Thymus (tissue), 14 donors: ENCODE data around the gene HOXC12. TPM values are rescaled to one million over a fixed set of nuclear protein-coding genes. Genes with fewer than 3 reads are reported as not detected.

Experiments
- DNase-seq, 9 donors: peaks; one replicate each; pipeline ENCODE4 v3.0.0-alpha.2; 2013; ENCODE audit warnings: low spot score in 9 of 9, low read depth in 6 of 9, missing footprints in 1 of 9
- H3K27ac ChIP-seq, 2 donors: one replicate each; pipeline ENCODE4 v1.5.1; 2013; ENCODE audit warnings: control low read depth in 1 of 2, low read depth in 1 of 2, low read length in 1 of 2, mild to moderate bottlenecking in 1 of 2, moderate library complexity in 1 of 2
- H3K27me3 ChIP-seq, 2 donors: one replicate each; pipeline ENCODE4 v1.5.1; 2013; ENCODE audit warnings: low read length in 1 of 2; ENCODE audit not compliant: control insufficient read depth in 2 of 2, insufficient read depth in 1 of 2
- H3K36me3 ChIP-seq, 2 donors: one replicate each; pipeline ENCODE4 v1.5.1; 2013; ENCODE audit warnings: low read length in 1 of 2, mild to moderate bottlenecking in 1 of 2, moderate library complexity in 1 of 2; ENCODE audit not compliant: control insufficient read depth in 2 of 2, insufficient read depth in 2 of 2
- H3K4me1 ChIP-seq, 2 donors: one replicate each; pipeline ENCODE4 v1.5.1; 2013; ENCODE audit warnings: low read length in 2 of 2; ENCODE audit not compliant: control insufficient read depth in 2 of 2, insufficient read depth in 2 of 2
- H3K4me3 ChIP-seq, 2 donors: one replicate each; pipeline ENCODE4 v1.5.1; 2013; ENCODE audit warnings: low read length in 2 of 2, control low read depth in 1 of 2, mild to moderate bottlenecking in 1 of 2
- H3K9me3 ChIP-seq, 2 donors: one replicate each; pipeline ENCODE4 v1.5.1; 2013; ENCODE audit warnings: low read length in 1 of 2, mild to moderate bottlenecking in 1 of 2; ENCODE audit not compliant: control insufficient read depth in 2 of 2, insufficient read depth in 1 of 2
- WGBS: extraction: QIAGEN DNeasy Blood & Tissue Kit; methylation state at CpG from one replicate; pipeline ENCODE4 v1.1.7; 2013; 5-methylcytosine and 5-hydroxymethylcytosine counted together
- long read RNA-seq, 10 donors: transcript quantifications; one replicate each; lab custom pipeline, GENCODE V29; 2026
- polyA plus RNA-seq: library from polyadenylated mRNA; stranded (reverse); fragments of 200-250 nt; gene quantifications from one replicate; pipeline ENCODE4 v1.2.3, GENCODE V29; 2013
- total RNA-seq: library from RNA; stranded (reverse); fragments of 120-200 nt; gene quantifications from one replicate; pipeline ENCODE4 v1.2.4, GENCODE V29; 2013
- donor health status: healthy.

HOXC12 gene
- 0.05 TPM for total RNA-seq
- 0.07 TPM for polyA plus RNA-seq
- long read RNA-seq, donor 1 = 0 reads
- long read RNA-seq, donor 2 = 0 reads
- long read RNA-seq, donor 3 = 0 reads
- long read RNA-seq, donor 4 = 0 reads
- long read RNA-seq, donor 5 = 0 reads
- long read RNA-seq, donor 6 = 0 reads
- long read RNA-seq, donor 7 = 0 reads
- long read RNA-seq, donor 8 = 0 reads
- long read RNA-seq, donor 9 = 0 reads
- long read RNA-seq, donor 10 = 0 reads

DNA sequence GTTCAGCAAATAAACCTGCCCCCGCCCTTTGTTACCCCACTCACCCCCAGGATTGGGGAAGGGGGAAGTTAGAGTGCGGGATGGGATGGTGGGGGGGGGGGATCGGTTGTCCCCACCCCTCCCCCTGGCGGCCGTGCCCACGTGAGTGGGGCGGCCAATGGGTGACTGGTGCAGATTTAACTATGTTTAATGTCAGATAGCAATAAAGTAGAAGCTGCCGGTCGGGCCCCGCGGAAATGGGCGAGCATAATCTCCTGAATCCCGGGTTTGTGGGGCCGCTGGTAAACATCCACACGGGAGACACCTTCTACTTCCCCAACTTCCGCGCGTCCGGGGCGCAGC is at the start of gene HOXC12:
Gene HOXC12 (plus strand): TSS at position 210 of the 342 bp plus-strand sequence. CDS start 27 bp downstream, at position 237.
- DNase-seq = no peak
- no peak within 1 kb of the TSS for H3K4me3 ChIP-seq

GRCh38 chr12:53907103-53907502 is 47.6 kb upstream of the HOXC12 start:
- WGBS = 84% methylated on average over 3 of the region's 3 CpGs
- Histone ChIP-seq H3K27me3 (peaks cover 6 to 8% of the 10 kb centered on the region in 2 donors), H3K9me3 (no peaks in the 10 kb centered on the region), H3K4me1 (no peaks in the 10 kb centered on the region), H3K4me3 (no peak overlapping the region), H3K27ac (no peak overlapping the region), H3K36me3 (no peaks in the 10 kb centered on the region)
- no peak for DNase-seq

More for the DNA sequence above, at the start of gene HOXC12:
- Histone ChIP-seq H3K27ac (no peak within 1 kb of the TSS), H3K4me1 (no peaks in the 10 kb centered on the region), H3K36me3 (no peaks in the 10 kb centered on the region), H3K27me3 (peaks cover 94 to 99% of the 10 kb centered on the region in 2 donors), H3K9me3 (peaks cover 0 to 9% of the 10 kb centered on the region in 2 donors)
- 5% methylated on average over 20 of the region's 20 CpGs for WGBS

- no peak for DNase-seq
- H3K27ac ChIP-seq = no peak overlapping the region
- no peaks in the 10 kb centered on the region for H3K4me1 ChIP-seq
- 89% methylated on average over 5 of the region's 5 CpGs for WGBS
- no peak overlapping the region for H3K4me3 ChIP-seq
- no peaks in the 10 kb centered on the region for H3K9me3 ChIP-seq
- H3K36me3 ChIP-seq = no peaks in the 10 kb centered on the region
- peaks cover 0 to 34% of the 10 kb centered on the region in 2 donors for H3K27me3 ChIP-seq
Observed at GRCh38 chr12:53916788-53917655, 37.7 kb upstream of the HOXC12 start.

- Histone ChIP-seq H3K4me1 (no peaks in the 10 kb centered on the region), H3K27ac (no peak overlapping the region), H3K4me3 (no peak overlapping the region), H3K36me3 (no peaks in the 10 kb centered on the region), H3K9me3 (peaks cover 0 to 6% of the 10 kb centered on the region in 2 donors), H3K27me3 (peaks cover 54 to 85% of the 10 kb centered on the region in 2 donors)
- DNase-seq = no peak
- WGBS = 70% methylated on average over 2 of the region's 2 CpGs
Observed at GRCh38 chr12:53924521-53925405, 29.9 kb upstream of the HOXC12 start.

DNA sequence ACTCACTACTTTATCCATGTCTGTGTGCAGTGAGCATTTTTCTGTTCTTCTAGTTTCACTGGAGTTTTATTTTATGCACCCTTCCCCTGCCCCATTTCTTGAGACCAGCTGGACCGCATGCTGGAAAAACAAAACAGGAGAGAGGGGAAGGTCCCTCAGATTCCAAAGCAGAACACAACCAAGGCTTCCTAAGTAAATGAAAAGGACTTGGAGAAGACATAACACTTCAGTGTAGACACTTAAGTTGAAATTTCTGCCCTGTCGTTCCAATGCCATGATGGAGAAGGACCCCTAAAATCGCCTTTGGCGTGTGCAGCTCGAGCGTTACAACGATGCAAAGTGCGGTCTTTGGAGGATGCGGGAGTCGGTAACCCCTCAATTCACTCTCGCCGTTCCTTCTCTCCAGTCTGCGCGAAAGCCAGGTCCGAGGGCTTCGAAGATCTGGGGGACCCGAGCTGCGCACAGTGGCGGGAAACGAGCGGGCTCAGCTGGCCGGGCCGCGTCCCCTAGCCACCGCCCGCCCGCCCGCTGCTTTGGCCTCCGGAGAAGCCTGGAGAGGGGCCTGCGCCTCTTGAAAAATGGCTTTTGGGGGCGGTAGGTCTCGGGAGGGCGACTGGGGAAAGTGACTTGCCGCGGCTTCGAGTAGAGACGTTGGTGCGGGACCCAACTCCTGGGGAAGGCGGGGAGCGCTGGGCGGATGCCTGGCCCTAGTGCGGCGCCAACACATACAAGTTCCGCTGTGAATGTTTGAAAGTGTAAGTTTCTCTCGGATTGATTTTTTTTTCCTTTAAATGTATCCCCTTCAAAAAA is 27.3 kb upstream of the HOXC12 start:
- Histone ChIP-seq H3K4me3 (no peak overlapping the region), H3K36me3 (no peaks in the 10 kb centered on the region), H3K27me3 (peaks cover 80 to 98% of the 10 kb centered on the region in 2 donors), H3K27ac (no peak overlapping the region), H3K9me3 (peaks cover 0 to 6% of the 10 kb centered on the region in 2 donors), H3K4me1 (no peaks in the 10 kb centered on the region)
- DNase-seq = no peak
- 8% methylated on average over 45 of the region's 45 CpGs for WGBS

GRCh38 chr12:53928054-53928835 is 26.5 kb upstream of the HOXC12 start:
- Histone ChIP-seq H3K4me1 (no peaks in the 10 kb centered on the region), H3K27ac (no peak overlapping the region), H3K4me3 (no peak overlapping the region), H3K27me3 (peaks cover 88 to 100% of the 10 kb centered on the region in 2 donors), H3K36me3 (no peaks in the 10 kb centered on the region), H3K9me3 (peaks cover 0 to 6% of the 10 kb centered on the region in 2 donors)
- WGBS = 8% methylated on average over 31 of the region's 31 CpGs
- no peak for DNase-seq

DNA sequence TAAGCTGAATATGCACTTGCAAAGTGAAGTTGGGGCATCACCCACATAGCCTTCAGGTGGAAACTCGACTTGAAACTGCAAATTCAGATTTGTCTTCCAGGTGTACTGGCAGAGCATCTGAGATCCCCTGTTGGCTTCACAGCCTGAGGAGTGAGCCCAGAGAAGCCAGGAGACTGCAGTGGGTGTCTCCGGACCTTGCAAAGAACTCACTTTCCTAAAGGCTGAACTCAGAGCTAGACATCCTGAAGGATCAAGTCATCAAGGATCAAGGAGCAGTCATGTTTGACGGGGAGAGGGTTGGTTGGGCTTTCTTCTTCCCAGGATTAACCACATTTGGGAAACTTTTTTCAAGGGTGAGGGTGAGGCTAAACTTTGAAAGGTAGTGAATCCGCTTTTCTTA is 25.2 kb upstream of the HOXC12 start:
- no peak for DNase-seq
- Histone ChIP-seq H3K27me3 (peaks cover 91 to 100% of the 10 kb centered on the region in 2 donors), H3K27ac (no peak overlapping the region), H3K9me3 (peaks cover 0 to 6% of the 10 kb centered on the region in 2 donors), H3K36me3 (no peaks in the 10 kb centered on the region), H3K4me1 (no peaks in the 10 kb centered on the region), H3K4me3 (no peak overlapping the region)
- 24% methylated on average over 4 of the region's 4 CpGs for WGBS
